Measurements from ENCODE around the gene MINDY4. TPM values are rescaled to one million over a fixed set of nuclear protein-coding genes. Genes with fewer than 3 reads are reported as not detected.

Gene MINDY4
- total and polyA plus RNA-seq, 2 of the 8 experiments (the other 6 are each of a cell fraction or from before 2014, with no cell fraction given), result 1.3 to 3.6 TPM

DNA sequence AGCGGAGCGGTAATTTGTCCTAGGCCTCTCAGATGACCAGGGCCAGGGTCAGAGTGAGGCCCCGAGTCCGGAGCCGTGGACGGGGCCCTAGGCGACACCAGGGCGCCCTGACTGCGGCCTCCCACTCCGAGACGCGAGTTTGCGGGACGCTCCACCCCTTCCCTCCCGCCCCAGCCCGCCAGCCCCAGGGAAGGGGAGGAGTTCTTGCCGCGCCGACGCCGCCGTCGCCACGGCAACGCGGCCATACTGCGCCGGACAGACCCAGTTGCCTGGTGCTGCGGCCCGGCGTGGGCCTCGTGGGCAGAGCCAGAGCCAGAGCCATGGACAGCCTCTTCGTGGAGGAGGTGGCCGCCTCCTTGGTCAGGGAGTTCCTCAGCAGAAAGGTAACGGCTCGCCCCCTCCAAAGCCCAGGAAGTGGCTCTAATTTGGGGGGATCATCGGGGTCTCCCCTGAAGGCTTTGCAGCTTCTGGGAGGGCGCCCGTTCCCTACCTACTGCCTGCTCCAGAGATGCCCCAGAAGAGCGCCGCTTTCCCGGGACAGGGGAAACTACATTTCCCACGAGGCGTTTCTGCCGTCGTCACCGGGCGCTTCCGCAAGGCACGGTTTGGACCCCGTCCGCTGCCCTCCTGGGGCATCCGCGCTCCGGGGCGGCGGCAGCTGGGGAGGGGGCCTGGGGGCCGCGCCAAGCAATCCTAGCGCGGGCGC lies at the start of gene MINDY4 (continued):
- TF ChIP-seq, protein P1, sequence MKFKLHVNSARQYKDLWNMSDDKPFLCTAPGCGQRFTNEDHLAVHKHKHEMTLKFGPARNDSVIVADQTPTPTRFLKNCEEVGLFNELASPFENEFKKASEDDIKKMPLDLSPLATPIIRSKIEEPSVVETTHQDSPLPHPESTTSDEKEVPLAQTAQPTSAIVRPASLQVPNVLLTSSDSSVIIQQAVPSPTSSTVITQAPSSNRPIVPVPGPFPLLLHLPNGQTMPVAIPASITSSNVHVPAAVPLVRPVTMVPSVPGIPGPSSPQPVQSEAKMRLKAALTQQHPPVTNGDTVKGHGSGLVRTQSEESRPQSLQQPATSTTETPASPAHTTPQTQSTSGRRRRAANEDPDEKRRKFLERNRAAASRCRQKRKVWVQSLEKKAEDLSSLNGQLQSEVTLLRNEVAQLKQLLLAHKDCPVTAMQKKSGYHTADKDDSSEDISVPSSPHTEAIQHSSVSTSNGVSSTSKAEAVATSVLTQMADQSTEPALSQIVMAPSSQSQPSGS (IDR thresholded peaks at IDR 0.05; ENCODE audit: low read length), result no peak
- TF ChIP-seq SIX5 (IDR thresholded peaks at IDR 0.05; ENCODE audit: low read depth, low read length) (peak; percentile 68), ASH2L (IDR thresholded peaks at IDR 0.05; ENCODE audit: low read length) (peak; percentile 68), TBP (IDR thresholded peaks at IDR 0.05; ENCODE audit: low read depth, low read length) (peak; percentile 19), HDAC2 (IDR thresholded peaks at IDR 0.05; ENCODE audit: borderline replicate concordance in 1 of 2, low read depth in 2 of 2, low read length in 2 of 2) (peak in 1 of 2 experiments; percentile 95; a peak in 2 of 4 replicates), TCF12 (IDR thresholded peaks at IDR 0.05; ENCODE audit: low read depth, low read length) (no peak), CBX8 (IDR thresholded peaks at IDR 0.05; ENCODE audit: borderline replicate concordance, low read depth, low read length) (no peak), NRF1 (IDR thresholded peaks at IDR 0.05; ENCODE audit: low read depth, low read length) (no peak), HDAC6 (IDR thresholded peaks at IDR 0.05; ENCODE audit: low read depth, low read length) (no peak), RNF2 (IDR thresholded peaks at IDR 0.05; ENCODE audit: borderline replicate concordance, low read depth, low read length, missing control alignments, poor library complexity, severe bottlenecking) (no peak), YY1 (IDR thresholded peaks at IDR 0.05; ENCODE audit: low read depth, low read length) (peak; percentile 71), ZNF274 (IDR thresholded peaks at IDR 0.05; ENCODE audit: borderline replicate concordance, extremely low read depth, low read length) (no peak), KDM5A (IDR thresholded peaks at IDR 0.05; ENCODE audit: low read length) (no peak), EGR1 (IDR thresholded peaks at IDR 0.05; ENCODE audit: borderline replicate concordance, low read depth, low read length) (no peak), SIRT6 (IDR thresholded peaks at IDR 0.05; ENCODE audit: low read length) (no peak), JUN (IDR thresholded peaks at IDR 0.05; ENCODE audit: low read depth, low read length) (no peak), BRCA1 (IDR thresholded peaks at IDR 0.05; ENCODE audit: low read depth, low read length) (no peak), TAF1 (IDR thresholded peaks at IDR 0.05; ENCODE audit: low read depth, low read length) (peak; percentile 62), JUND (IDR thresholded peaks at IDR 0.05; ENCODE audit: low read length) (no peak), KDM1A (IDR thresholded peaks at IDR 0.05; ENCODE audit: borderline replicate concordance, low read length) (0 out of 2 replicates have a peak, but pooled peaks have one; percentile 79), POU5F1 (IDR thresholded peaks at IDR 0.05; ENCODE audit: low read depth, low read length) (no peak), EZH2 (IDR thresholded peaks at IDR 0.05; ENCODE audit: low read depth, low read length, severe bottlenecking) (no peak)
- TF ChIP-seq, protein P2, sequence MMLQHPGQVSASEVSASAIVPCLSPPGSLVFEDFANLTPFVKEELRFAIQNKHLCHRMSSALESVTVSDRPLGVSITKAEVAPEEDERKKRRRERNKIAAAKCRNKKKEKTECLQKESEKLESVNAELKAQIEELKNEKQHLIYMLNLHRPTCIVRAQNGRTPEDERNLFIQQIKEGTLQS (IDR thresholded peaks at IDR 0.05; ENCODE audit: insufficient read depth, low read depth, low read length), result no peak

All from H1 (cell line).